ENCODE data around the gene TAL2.

DNA sequence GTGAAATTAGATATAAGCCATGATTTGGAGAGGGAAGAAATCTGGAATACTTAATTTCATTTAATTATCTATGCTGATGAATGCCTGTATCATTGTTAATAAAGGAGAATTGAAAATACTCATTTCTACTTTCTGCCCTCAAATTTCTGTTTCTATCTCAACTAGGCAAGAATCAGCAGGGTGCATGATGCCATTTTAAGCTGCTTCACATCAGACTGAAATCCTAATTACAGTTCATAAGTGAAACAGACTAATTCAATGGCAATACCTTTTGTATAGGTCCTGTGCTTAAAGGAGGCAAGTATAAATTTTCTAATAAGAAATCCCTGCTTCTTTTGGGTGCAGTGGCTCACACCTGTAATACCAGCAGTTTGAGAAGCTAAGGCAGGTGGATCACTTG lies 22.3 kb upstream of the TAL2 start:
- TF ChIP-seq, protein P1, sequence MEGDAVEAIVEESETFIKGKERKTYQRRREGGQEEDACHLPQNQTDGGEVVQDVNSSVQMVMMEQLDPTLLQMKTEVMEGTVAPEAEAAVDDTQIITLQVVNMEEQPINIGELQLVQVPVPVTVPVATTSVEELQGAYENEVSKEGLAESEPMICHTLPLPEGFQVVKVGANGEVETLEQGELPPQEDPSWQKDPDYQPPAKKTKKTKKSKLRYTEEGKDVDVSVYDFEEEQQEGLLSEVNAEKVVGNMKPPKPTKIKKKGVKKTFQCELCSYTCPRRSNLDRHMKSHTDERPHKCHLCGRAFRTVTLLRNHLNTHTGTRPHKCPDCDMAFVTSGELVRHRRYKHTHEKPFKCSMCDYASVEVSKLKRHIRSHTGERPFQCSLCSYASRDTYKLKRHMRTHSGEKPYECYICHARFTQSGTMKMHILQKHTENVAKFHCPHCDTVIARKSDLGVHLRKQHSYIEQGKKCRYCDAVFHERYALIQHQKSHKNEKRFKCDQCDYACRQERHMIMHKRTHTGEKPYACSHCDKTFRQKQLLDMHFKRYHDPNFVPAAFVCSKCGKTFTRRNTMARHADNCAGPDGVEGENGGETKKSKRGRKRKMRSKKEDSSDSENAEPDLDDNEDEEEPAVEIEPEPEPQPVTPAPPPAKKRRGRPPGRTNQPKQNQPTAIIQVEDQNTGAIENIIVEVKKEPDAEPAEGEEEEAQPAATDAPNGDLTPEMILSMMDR (IDR thresholded peaks at IDR 0.05) = no peak
- no peak for TF ChIP-seq POLR2A (IDR thresholded peaks at IDR 0.05)
